Measurements from ENCODE around the gene TMED6.

- TF ChIP-seq CTCF (IDR thresholded peaks at IDR 0.05; ENCODE audit: insufficient read depth, low read length, poor library complexity, severe bottlenecking) (no peak), EZH2phosphoT487 (conservative IDR thresholded peaks at IDR 0.05; ENCODE audit: low read length) (no peak)
Measured at GRCh38 chr16:69324013-69324531, 27.5 kb downstream of the TMED6 start.

Measured in SU-DHL-6 (cell line).